SK-N-SH treated with all-trans-retinoic acid at 6 μM for 48 hours (cell line): ENCODE results near the gene COL4A1.

Experiments
- ATAC-seq: fragments of 200-7000 bp; cut with Tn5 transposase; 3 replicates; pipeline ENCODE4 v1.9.1; 2020; ENCODE audit warnings: mild to moderate bottlenecking, moderate library complexity
- ARNTL ChIP-seq: fragments of 450-650 bp; formaldehyde crosslinking; IDR thresholded peaks from 2 replicates; pipeline ENCODE4 v1.5.0; 2020; ENCODE audit warnings: low read depth, mild to moderate bottlenecking, moderate library complexity, borderline replicate concordance
- BACH2 ChIP-seq: fragments of 250-450 bp; sonication (Bioruptor Pico); IDR thresholded peaks from 2 replicates; pipeline ENCODE4 v1.9.0; 2021; ENCODE audit warnings: mild to moderate bottlenecking, borderline replicate concordance
- CSDC2 ChIP-seq: fragments of 250-450 bp; sonication (Bioruptor Pico); IDR thresholded peaks from 2 replicates; pipeline ENCODE4 v1.5.0; 2020; ENCODE audit warnings: mild to moderate bottlenecking, moderate library complexity
- CSRNP3 ChIP-seq: fragments of 250-450 bp; sonication (Bioruptor Pico); IDR thresholded peaks from 2 replicates; pipeline ENCODE4 v1.5.1; 2021; ENCODE audit warnings: mild to moderate bottlenecking, moderate library complexity
- ESRRG ChIP-seq: fragments of 250-450 bp; sonication (Bioruptor Pico); IDR thresholded peaks from 2 replicates; pipeline ENCODE4 v1.6.1; 2021; ENCODE audit warnings: mild to moderate bottlenecking
- GLIS3 ChIP-seq: fragments of 250-450 bp; sonication (Bioruptor Pico); IDR thresholded peaks from 2 replicates; pipeline ENCODE4 v1.5.0; 2020; ENCODE audit warnings: mild to moderate bottlenecking, moderate library complexity
- ISL1 ChIP-seq: fragments of 250-450 bp; sonication (Bioruptor Pico); IDR thresholded peaks from 2 replicates; pipeline ENCODE4 v2.1.2; 2022; ENCODE audit warnings: mild to moderate bottlenecking, moderate library complexity
- PATZ1 ChIP-seq: fragments of 250-450 bp; sonication (Bioruptor Pico); IDR thresholded peaks from 2 replicates; pipeline ENCODE4 v1.8.0; 2020; ENCODE audit warnings: mild to moderate bottlenecking, moderate library complexity, borderline replicate concordance
- PPARA ChIP-seq: fragments of 250-450 bp; sonication (Bioruptor Pico); IDR thresholded peaks from 2 replicates; pipeline ENCODE4 v1.5.0; 2020; ENCODE audit warnings: mild to moderate bottlenecking, borderline replicate concordance
- RARB ChIP-seq: fragments of 250-450 bp; sonication (Bioruptor Pico); IDR thresholded peaks from 2 replicates; pipeline ENCODE4 v1.8.0; 2021; ENCODE audit warnings: mild to moderate bottlenecking, moderate library complexity
- SNAI2 ChIP-seq: fragments of 250-450 bp; sonication (Bioruptor Pico); IDR thresholded peaks from 2 replicates; pipeline ENCODE4 v1.5.0; 2020; ENCODE audit warnings: mild to moderate bottlenecking, moderate library complexity
- TCF4 ChIP-seq: fragments of 250-450 bp; sonication (Bioruptor Pico); IDR thresholded peaks from 2 replicates; pipeline ENCODE4 v1.8.0; 2021; ENCODE audit warnings: mild to moderate bottlenecking, moderate library complexity, borderline replicate concordance
- TOX ChIP-seq: fragments of 250-450 bp; sonication (Bioruptor Pico); IDR thresholded peaks from 2 replicates; pipeline ENCODE4 v1.8.0; 2021; ENCODE audit warnings: mild to moderate bottlenecking, moderate library complexity, borderline replicate concordance
- ZC3H10 ChIP-seq: fragments of 250-450 bp; sonication (Bioruptor Pico); IDR thresholded peaks from 2 replicates; pipeline ENCODE4 v1.5.1; 2021; ENCODE audit warnings: mild to moderate bottlenecking, moderate library complexity
- ZFP3 ChIP-seq: fragments of 250-450 bp; sonication (Bioruptor Pico); IDR thresholded peaks from 2 replicates; pipeline ENCODE4 v1.5.0; 2020; ENCODE audit warnings: mild to moderate bottlenecking, moderate library complexity
- ZFP30 ChIP-seq: fragments of 450-650 bp; formaldehyde crosslinking; IDR thresholded peaks from 2 replicates; pipeline ENCODE4 v1.5.0; 2022; ENCODE audit warnings: mild to moderate bottlenecking, moderate library complexity
- ZNF565 ChIP-seq: fragments of 450-650 bp; formaldehyde crosslinking; conservative IDR thresholded peaks from 2 replicates; pipeline ENCODE4 v1.5.0; 2020; ENCODE audit warnings: low read depth, mild to moderate bottlenecking, moderate library complexity
- ZNF70 ChIP-seq: fragments of 450-650 bp; formaldehyde crosslinking; IDR thresholded peaks from 2 replicates; pipeline ENCODE4 v1.5.0; 2020; ENCODE audit warnings: mild to moderate bottlenecking, moderate library complexity
- TF ChIP-seq, protein P1 (sequence below): fragments of 250-450 bp; sonication (Bioruptor Pico); IDR thresholded peaks from 2 replicates; pipeline ENCODE4 v1.5.0; 2020; ENCODE audit warnings: mild to moderate bottlenecking, moderate library complexity
- TF ChIP-seq, protein P2 (sequence below): fragments of 250-450 bp; sonication (Bioruptor Pico); IDR thresholded peaks from 2 replicates; pipeline ENCODE4 v1.5.1; 2020; ENCODE audit warnings: low read depth, mild to moderate bottlenecking, moderate library complexity
- TF ChIP-seq, protein P3 (sequence below): fragments of 250-450 bp; sonication (Bioruptor Pico); IDR thresholded peaks from 2 replicates; pipeline ENCODE4 v1.8.0; 2021; ENCODE audit warnings: low read depth, mild to moderate bottlenecking, moderate library complexity, borderline replicate concordance

Gene COL4A1

DNA sequence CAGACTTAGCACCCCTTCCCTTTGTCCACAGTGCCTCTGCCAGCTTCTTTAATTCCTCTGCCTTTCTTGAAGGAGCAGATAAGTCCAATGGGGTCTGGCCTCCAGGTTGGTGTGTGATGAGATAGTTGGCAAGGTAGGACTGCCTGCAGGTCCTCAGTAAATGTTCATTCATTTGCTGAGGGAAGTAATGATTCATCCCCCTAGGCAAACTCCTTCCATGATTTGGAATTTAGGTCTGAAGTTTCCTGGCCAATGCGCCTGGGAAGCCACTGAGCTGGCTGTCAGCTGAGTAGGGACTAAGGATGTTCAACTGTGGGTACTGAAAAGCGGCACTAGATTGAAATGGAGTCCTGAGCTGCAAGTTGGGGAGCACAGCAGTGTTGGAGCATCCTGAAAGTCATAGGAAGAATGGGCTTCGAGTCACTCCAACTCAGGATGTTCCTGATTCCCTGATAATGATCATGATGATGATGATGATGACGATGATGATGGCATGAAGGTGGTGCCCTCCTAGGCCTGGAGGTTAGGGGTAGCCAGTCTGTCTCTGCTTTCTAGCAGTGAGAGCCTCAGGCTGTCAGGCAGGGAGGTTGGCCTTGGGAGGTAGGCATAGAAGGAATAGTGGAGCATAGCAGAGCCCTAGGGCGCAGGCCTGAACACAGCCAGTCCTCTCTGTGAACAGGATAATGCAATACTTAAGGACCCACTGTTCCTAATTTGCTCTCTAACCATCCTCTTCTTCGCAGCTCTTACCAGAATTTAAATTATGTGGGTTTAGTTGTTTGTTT, 44.9 kb upstream of the COL4A1 start:
- TF ChIP-seq ESRRG (CRISPR knock-in tag) (no peak), PPARA (CRISPR knock-in tag) (no peak), BACH2 (CRISPR knock-in tag) (no peak), TOX (CRISPR knock-in tag) (no peak), CSDC2 (CRISPR knock-in tag) (no peak), ISL1 (CRISPR knock-in tag) (no peak), SNAI2 (CRISPR knock-in tag) (no peak)
- TF ChIP-seq, all 23 proteins: peak for 0
- ATAC-seq: no peak

DNA sequence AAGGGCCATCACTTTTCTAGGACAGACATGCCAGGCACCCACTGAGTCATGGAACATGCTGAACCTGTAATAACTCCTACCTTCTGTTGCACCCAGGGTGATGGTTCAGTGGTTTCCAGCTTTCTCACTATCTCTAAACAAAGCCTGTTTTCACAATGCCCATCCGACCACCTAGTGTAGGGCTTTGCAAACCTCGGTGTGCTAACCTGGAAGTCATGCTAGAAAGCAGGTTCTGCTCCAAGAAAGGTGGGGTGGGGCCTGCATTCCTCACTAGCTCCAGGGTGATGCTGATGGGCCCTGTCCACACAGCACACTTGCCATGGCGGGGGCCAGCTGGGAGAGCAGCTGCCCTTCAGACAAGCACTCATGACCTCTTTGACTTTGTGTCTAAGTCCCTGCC, 43.6 kb upstream of the COL4A1 start:
- TF ChIP-seq ZFP30 (no peak), RARB (CRISPR knock-in tag) (no peak), PATZ1 (no peak), ARNTL (no peak), ISL1 (CRISPR knock-in tag) (no peak), BACH2 (CRISPR knock-in tag) (no peak), ESRRG (CRISPR knock-in tag) (no peak), ZNF70 (CRISPR knock-in tag) (no peak), ZFP3 (no peak), GLIS3 (no peak), PPARA (CRISPR knock-in tag) (no peak), CSRNP3 (no peak)
- TF ChIP-seq, protein P1, sequence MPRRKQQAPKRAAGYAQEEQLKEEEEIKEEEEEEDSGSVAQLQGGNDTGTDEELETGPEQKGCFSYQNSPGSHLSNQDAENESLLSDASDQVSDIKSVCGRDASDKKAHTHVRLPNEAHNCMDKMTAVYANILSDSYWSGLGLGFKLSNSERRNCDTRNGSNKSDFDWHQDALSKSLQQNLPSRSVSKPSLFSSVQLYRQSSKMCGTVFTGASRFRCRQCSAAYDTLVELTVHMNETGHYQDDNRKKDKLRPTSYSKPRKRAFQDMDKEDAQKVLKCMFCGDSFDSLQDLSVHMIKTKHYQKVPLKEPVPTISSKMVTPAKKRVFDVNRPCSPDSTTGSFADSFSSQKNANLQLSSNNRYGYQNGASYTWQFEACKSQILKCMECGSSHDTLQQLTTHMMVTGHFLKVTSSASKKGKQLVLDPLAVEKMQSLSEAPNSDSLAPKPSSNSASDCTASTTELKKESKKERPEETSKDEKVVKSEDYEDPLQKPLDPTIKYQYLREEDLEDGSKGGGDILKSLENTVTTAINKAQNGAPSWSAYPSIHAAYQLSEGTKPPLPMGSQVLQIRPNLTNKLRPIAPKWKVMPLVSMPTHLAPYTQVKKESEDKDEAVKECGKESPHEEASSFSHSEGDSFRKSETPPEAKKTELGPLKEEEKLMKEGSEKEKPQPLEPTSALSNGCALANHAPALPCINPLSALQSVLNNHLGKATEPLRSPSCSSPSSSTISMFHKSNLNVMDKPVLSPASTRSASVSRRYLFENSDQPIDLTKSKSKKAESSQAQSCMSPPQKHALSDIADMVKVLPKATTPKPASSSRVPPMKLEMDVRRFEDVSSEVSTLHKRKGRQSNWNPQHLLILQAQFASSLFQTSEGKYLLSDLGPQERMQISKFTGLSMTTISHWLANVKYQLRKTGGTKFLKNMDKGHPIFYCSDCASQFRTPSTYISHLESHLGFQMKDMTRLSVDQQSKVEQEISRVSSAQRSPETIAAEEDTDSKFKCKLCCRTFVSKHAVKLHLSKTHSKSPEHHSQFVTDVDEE (CRISPR knock-in tag): no peak
- TF ChIP-seq, protein P2, sequence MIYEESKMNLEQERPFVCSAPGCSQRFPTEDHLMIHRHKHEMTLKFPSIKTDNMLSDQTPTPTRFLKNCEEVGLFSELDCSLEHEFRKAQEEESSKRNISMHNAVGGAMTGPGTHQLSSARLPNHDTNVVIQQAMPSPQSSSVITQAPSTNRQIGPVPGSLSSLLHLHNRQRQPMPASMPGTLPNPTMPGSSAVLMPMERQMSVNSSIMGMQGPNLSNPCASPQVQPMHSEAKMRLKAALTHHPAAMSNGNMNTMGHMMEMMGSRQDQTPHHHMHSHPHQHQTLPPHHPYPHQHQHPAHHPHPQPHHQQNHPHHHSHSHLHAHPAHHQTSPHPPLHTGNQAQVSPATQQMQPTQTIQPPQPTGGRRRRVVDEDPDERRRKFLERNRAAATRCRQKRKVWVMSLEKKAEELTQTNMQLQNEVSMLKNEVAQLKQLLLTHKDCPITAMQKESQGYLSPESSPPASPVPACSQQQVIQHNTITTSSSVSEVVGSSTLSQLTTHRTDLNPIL (CRISPR knock-in tag): no peak
- ATAC-seq: no peak

GRCh38 chr13:110350049-110350448, 43.1 kb upstream of the COL4A1 start:
- no peak for ATAC-seq
- TF ChIP-seq ZNF70 (CRISPR knock-in tag) (no peak), TOX (CRISPR knock-in tag) (no peak), ZNF565 (CRISPR knock-in tag) (no peak), ESRRG (CRISPR knock-in tag) (no peak), CSDC2 (CRISPR knock-in tag) (no peak), TCF4 (CRISPR knock-in tag) (no peak), RARB (CRISPR knock-in tag) (no peak), ZFP30 (no peak), PPARA (CRISPR knock-in tag) (no peak), GLIS3 (no peak), ARNTL (no peak), SNAI2 (CRISPR knock-in tag) (no peak), ISL1 (CRISPR knock-in tag) (no peak), ZC3H10 (CRISPR knock-in tag) (no peak)
- TF ChIP-seq, protein P1 (CRISPR knock-in tag): no peak
- TF ChIP-seq, protein P3, sequence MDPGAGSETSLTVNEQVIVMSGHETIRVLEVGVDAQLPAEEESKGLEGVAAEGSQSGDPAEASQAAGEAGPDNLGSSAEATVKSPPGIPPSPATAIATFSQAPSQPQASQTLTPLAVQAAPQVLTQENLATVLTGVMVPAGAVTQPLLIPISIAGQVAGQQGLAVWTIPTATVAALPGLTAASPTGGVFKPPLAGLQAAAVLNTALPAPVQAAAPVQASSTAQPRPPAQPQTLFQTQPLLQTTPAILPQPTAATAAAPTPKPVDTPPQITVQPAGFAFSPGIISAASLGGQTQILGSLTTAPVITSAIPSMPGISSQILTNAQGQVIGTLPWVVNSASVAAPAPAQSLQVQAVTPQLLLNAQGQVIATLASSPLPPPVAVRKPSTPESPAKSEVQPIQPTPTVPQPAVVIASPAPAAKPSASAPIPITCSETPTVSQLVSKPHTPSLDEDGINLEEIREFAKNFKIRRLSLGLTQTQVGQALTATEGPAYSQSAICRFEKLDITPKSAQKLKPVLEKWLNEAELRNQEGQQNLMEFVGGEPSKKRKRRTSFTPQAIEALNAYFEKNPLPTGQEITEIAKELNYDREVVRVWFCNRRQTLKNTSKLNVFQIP (CRISPR knock-in tag): no peak
- TF ChIP-seq, all 23 proteins: peak for 0
